K562 (cell line): ENCODE measurements around the gene BMP2K. TPM values are rescaled to one million over a fixed set of nuclear protein-coding genes. Genes with fewer than 3 reads are reported as not detected.
A peak's percentile ranks its signal among the peaks of the same experiment; 100 is the strongest.

Experiments used
- PRPF4 ChIP-seq: fragments of 200-400 bp; formaldehyde crosslinking; IDR thresholded peaks from one replicate; pipeline ENCODE4 v1.6.1; 2017; ENCODE audit warnings: low read length, low read depth, mild to moderate bottlenecking; ENCODE audit not compliant: insufficient read depth, poor library complexity, severe bottlenecking
- RHOXF2B ChIP-seq: fragments of 250-450 bp; sonication (Bioruptor Pico); conservative IDR thresholded peaks from 2 replicates; pipeline ENCODE4 v1.5.1; 2021
- SOX6 ChIP-seq: fragments of 450-650 bp; IDR thresholded peaks from 2 replicates; pipeline ENCODE4 v1.6.1; 2014; ENCODE audit warnings: mild to moderate bottlenecking
- ZNF121 ChIP-seq: sonication (generic); formaldehyde crosslinking; conservative IDR thresholded peaks from 2 replicates; pipeline ENCODE4 v1.8.0; 2022; ENCODE audit warnings: missing genetic modification reagents
- ZNF431 ChIP-seq: sonication (generic); formaldehyde crosslinking; IDR thresholded peaks from 2 replicates; pipeline ENCODE4 v1.8.0; 2022; ENCODE audit warnings: mild to moderate bottlenecking, missing genetic modification reagents
- polyA plus RNA-seq, 8 experiments: library from polyadenylated mRNA; depleted of rRNA in 4 of 8; stranded (reverse) in 5 of 8; unstranded in 3 of 8; fragments of >200 nt; fragmentation: Nextera tagmentation in 2 of 8; fragmentation: Illumina TruSeq in 1 of 8; extraction: Ambion mirVana in 2 of 8; extraction: Trizol in 1 of 8; gene quantifications; 2 replicates each; pipeline versions ENCODE4 v1.2.1 to v1.2.3, GENCODE V29; 2011 to 2014; ENCODE audit warnings: inconsistent platforms in 1 of 8, missing spikeins in 1 of 8
- total RNA-seq, 7 experiments: library from RNA; depleted of rRNA in 6 of 7; stranded (reverse); fragments of >200 nt in 6 of 7; fragmentation: Illumina TruSeq in 2 of 7; extraction: Trizol in 2 of 7; gene quantifications; 2 replicates each; pipeline versions ENCODE4 v1.2.1 to v1.2.3, GENCODE V29; 2011 to 2021; ENCODE audit warnings: low replicate concordance in 1 of 7
- TF ChIP-seq, protein P1 (sequence below), 2 experiments: fragments of 450-650 bp; IDR thresholded peaks; 2 replicates each; pipeline ENCODE4 v1.6.1; 2016; ENCODE audit warnings: mild to moderate bottlenecking in 2 of 2, borderline replicate concordance in 1 of 2, low read depth in 1 of 2, moderate library complexity in 1 of 2

BMP2K gene
- total and polyA plus RNA-seq, 9 of the 15 experiments (the other 6 are each of a cell fraction or from before 2014, with no cell fraction given), result 17.0 to 217 (median 104) TPM

DNA sequence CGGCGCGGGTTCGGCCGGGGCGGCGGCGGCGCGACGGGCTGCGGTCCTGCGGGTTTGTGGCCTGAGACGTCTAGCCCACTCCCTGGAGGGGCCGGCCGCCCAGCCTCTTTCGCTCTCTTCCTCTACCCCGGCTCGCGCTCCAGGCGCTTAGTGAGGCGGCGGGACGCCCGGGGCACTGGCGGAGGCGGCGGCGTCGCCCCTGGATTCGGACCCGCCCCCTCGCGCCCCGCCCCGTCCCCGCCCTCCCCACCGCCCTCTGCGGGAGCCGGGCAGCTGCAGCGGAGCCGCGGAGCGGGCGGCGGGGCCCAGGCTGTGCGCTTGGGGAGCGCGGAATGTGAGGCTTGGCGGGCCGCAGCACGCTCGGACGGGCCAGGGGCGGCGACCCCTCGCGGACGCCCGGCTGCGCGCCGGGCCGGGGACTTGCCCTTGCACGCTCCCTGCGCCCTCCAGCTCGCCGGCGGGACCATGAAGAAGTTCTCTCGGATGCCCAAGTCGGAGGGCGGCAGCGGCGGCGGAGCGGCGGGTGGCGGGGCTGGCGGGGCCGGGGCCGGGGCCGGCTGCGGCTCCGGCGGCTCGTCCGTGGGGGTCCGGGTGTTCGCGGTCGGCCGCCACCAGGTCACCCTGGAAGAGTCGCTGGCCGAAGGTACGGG is at the start of gene BMP2K (continued):
- TF ChIP-seq, protein P1, sequence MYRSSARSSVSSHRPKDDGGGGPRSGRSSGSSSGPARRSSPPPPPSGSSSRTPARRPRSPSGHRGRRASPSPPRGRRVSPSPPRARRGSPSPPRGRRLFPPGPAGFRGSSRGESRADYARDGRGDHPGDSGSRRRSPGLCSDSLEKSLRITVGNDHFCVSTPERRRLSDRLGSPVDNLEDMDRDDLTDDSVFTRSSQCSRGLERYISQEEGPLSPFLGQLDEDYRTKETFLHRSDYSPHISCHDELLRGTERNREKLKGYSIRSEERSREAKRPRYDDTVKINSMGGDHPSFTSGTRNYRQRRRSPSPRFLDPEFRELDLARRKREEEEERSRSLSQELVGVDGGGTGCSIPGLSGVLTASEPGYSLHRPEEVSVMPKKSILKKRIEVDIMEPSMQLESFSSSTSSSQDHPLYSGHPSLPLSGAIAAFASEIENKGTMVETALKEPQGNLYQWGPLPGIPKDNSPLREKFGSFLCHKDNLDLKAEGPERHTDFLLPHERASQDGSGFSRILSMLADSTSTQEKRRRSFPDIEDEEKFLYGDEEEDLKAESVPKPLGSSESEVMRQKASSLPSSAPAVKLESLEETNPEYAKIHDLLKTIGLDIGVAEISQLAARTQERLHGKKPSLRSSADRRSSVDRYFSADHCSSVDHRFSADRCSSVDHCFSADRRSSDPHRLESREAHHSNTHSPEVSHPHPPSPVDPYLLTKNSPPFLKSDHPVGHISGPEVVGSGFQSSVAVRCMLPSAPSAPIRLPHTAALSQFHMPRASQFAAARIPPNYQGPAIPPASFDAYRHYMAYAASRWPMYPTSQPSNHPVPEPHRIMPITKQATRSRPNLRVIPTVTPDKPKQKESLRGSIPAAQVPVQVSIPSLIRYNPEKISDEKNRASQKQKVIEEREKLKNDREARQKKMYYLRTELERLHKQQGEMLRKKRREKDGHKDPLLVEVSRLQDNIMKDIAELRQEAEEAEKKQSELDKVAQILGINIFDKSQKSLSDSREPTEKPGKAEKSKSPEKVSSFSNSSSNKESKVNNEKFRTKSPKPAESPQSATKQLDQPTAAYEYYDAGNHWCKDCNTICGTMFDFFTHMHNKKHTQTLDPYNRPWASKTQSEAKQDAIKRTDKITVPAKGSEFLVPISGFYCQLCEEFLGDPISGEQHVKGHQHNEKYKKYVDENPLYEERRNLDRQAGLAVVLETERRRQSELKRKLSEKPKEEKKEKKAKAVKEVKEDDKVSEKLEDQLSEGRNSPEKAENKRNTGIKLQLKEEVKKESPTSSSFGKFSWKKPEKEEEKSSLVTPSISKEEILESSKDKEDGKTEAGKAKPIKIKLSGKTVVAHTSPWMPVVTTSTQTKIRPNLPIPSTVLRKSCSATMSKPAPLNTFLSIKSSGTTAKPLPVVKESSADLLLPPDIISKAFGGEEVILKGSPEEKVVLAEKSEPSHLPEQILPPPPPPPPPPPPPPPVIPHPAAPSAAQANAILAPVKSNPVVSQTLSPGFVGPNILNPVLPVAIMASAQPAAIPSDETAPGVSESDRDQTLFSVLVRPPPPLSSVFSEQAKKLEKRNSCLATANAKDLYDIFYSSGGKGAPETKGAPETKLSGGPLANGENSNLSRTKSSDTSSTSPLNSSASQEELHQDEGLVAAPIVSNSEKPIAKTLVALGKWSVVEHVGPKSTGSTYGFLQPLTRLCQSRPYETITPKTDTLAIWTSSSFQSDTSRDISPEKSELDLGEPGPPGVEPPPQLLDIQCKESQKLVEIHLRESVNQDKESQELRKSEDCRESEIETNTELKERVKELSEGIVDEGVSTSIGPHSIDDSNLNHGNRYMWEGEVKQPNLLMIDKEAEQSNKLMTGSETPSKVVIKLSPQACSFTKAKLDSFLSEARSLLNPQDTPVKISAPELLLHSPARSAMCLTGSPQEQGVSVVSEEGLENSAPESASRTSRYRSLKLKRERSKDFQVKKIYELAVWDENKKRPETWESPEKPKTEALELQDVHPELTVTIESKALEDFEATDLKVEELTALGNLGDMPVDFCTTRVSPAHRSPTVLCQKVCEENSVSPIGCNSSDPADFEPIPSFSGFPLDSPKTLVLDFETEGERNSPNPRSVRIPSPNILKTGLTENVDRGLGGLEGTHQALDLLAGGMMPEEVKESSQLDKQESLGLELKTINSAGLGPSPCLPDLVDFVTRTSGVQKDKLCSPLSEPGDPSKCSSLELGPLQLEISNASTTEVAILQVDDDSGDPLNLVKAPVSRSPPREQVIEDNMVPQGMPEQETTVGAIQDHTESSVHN (IDR thresholded peaks at IDR 0.05; ENCODE audit: borderline replicate concordance in 1 of 2, low read depth in 1 of 2), result no peak
- TF ChIP-seq ZNF431, result 0 out of 2 replicates have a peak, but pooled peaks have one; percentile 20
- TF ChIP-seq RHOXF2B (CRISPR knock-in tag), result no peak
- TF ChIP-seq ZNF121 (CRISPR knock-in tag), result no peak
- TF ChIP-seq PRPF4, result no peak
- no peak for TF ChIP-seq SOX6
